ENCODE data around the gene NIT2. TPM values are rescaled to one million over a fixed set of nuclear protein-coding genes. Genes with fewer than 3 reads are reported as not detected.

The NIT2 gene
- total RNA-seq, 1 donor = 25.0 TPM

GRCh38 chr3:100306695-100307094 lies 27.9 kb upstream of the NIT2 start:
- no peak for DNase-seq (ENCODE audit: low read depth)

GRCh38 chr3:100310355-100310965 lies 24.1 kb upstream of the NIT2 start:
- no peak for TF ChIP-seq CTCF (IDR thresholded peaks at IDR 0.05; ENCODE audit: insufficient read depth, low read depth, low read length)
- DNase-seq (ENCODE audit: low read depth) = no peak

More at GRCh38 chr3:100306695-100307094, 27.9 kb upstream of the NIT2 start:
- TF ChIP-seq CTCF (IDR thresholded peaks at IDR 0.05; ENCODE audit: insufficient read depth, low read depth, low read length) = no peak
- H3K4me3 ChIP-seq (ENCODE audit: low read depth, low read length) = no peak overlapping the region

GRCh38 chr3:100311011-100311410 lies 23.5 kb upstream of the NIT2 start:
- H3K4me3 ChIP-seq (ENCODE audit: low read depth, low read length) = no peak overlapping the region
- no peak for TF ChIP-seq CTCF (IDR thresholded peaks at IDR 0.05; ENCODE audit: insufficient read depth, low read depth, low read length)
- peak; percentile 30 for DNase-seq (ENCODE audit: low read depth)

More at GRCh38 chr3:100310355-100310965, 24.1 kb upstream of the NIT2 start:
- H3K4me3 ChIP-seq (ENCODE audit: low read depth, low read length) = no peak overlapping the region

GRCh38 chr3:100316641-100317069 lies 17.9 kb upstream of the NIT2 start:
- DNase-seq (ENCODE audit: low read depth) = peak; percentile 83
- no peak overlapping the region for H3K4me3 ChIP-seq (ENCODE audit: low read depth, low read length)
- TF ChIP-seq CTCF (IDR thresholded peaks at IDR 0.05; ENCODE audit: insufficient read depth, low read depth, low read length) = peak; percentile 71

- DNase-seq (ENCODE audit: low read depth) = no peak
- H3K4me3 ChIP-seq (ENCODE audit: low read depth, low read length) = no peak overlapping the region
- TF ChIP-seq CTCF (IDR thresholded peaks at IDR 0.05; ENCODE audit: insufficient read depth, low read depth, low read length) = no peak
Observed at GRCh38 chr3:100317912-100318311, 16.6 kb upstream of the NIT2 start.

- no peak for DNase-seq (ENCODE audit: low read depth)
- no peak overlapping the region for H3K4me3 ChIP-seq (ENCODE audit: low read depth, low read length)
- TF ChIP-seq CTCF (IDR thresholded peaks at IDR 0.05; ENCODE audit: insufficient read depth, low read depth, low read length) = no peak
Observed at GRCh38 chr3:100319951-100320350, 14.6 kb upstream of the NIT2 start.

GRCh38 chr3:100324044-100324443 lies 10.5 kb upstream of the NIT2 start:
- no peak overlapping the region for H3K4me3 ChIP-seq (ENCODE audit: low read depth, low read length)
- no peak for TF ChIP-seq CTCF (IDR thresholded peaks at IDR 0.05; ENCODE audit: insufficient read depth, low read depth, low read length)
- DNase-seq (ENCODE audit: low read depth) = no peak
